NB4 (cell line): ENCODE data around the gene MYNN.
A peak's percentile ranks its signal among the peaks of the same experiment; 100 is the strongest.

Experiments used
- DNase-seq: peaks from one replicate; pipeline ENCODE4 v3.0.0; 2010; ENCODE audit warnings: low read depth
- H3K4me3 ChIP-seq: one replicate; pipeline ENCODE4 v1.5.1; 2011; ENCODE audit warnings: mild to moderate bottlenecking, low read depth, low read length, moderate library complexity
- MYC ChIP-seq: IDR thresholded peaks from 2 replicates; pipeline ENCODE4 v1.6.1; 2011; ENCODE audit warnings: low read depth, low read length
- POLR2A ChIP-seq: IDR thresholded peaks from 2 replicates; pipeline ENCODE4 v1.6.1; 2011; ENCODE audit warnings: mild to moderate bottlenecking; ENCODE audit not compliant: insufficient read length; ENCODE audit errors: extremely low read depth
- TF ChIP-seq, protein P1 (sequence below): IDR thresholded peaks from one replicate; pipeline ENCODE4 v1.5.1; 2012; ENCODE audit warnings: low read depth, low read length
- TF ChIP-seq, protein P2 (sequence below): IDR thresholded peaks from 2 replicates; pipeline ENCODE4 v1.6.1; 2011; ENCODE audit warnings: low read depth, low read length

The MYNN gene

GRCh38 chr3:169790219-169790618, 17.0 kb downstream of the MYNN start:
- DNase-seq = no peak
- H3K4me3 ChIP-seq = no peak overlapping the region
- TF ChIP-seq POLR2A (no peak), MYC (no peak)
- TF ChIP-seq, protein P1, sequence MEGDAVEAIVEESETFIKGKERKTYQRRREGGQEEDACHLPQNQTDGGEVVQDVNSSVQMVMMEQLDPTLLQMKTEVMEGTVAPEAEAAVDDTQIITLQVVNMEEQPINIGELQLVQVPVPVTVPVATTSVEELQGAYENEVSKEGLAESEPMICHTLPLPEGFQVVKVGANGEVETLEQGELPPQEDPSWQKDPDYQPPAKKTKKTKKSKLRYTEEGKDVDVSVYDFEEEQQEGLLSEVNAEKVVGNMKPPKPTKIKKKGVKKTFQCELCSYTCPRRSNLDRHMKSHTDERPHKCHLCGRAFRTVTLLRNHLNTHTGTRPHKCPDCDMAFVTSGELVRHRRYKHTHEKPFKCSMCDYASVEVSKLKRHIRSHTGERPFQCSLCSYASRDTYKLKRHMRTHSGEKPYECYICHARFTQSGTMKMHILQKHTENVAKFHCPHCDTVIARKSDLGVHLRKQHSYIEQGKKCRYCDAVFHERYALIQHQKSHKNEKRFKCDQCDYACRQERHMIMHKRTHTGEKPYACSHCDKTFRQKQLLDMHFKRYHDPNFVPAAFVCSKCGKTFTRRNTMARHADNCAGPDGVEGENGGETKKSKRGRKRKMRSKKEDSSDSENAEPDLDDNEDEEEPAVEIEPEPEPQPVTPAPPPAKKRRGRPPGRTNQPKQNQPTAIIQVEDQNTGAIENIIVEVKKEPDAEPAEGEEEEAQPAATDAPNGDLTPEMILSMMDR = no peak
- TF ChIP-seq, protein P2, sequence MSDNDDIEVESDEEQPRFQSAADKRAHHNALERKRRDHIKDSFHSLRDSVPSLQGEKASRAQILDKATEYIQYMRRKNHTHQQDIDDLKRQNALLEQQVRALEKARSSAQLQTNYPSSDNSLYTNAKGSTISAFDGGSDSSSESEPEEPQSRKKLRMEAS = no peak

DNA sequence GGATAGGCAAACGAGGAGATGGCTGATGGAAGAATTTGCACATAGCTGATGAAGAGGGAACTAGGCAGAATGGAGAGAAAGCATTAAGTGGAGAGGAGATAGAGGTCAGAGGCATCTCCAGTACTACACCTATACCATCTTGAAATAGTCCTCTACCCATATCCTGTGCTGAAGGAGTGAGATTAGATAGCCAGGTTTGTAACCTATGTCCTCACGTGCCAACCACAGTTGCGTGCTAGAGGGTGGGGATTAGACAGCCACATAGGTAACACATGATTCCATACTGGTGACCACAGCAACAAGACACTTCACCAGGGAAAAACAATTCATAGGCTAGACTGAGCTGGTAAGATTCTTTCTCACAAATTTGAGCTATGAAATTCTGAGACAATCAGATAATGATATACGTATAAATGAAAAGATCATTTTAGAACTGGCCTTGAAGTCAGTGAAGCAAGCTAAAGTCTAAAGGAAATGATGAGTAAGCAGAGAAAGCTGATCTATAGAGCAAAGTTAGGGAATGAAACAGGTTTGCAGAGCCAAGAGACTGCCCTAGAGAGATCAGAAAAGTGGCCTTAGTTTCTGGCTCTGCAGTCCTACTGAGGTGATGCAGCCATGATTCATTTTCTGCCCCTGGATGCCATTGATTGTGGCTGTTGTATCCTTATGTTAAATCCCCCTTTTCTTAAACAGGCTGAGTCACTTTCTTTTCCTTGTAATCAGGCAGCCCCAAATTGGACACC, 17.7 kb downstream of the MYNN start:
- no peak for DNase-seq

DNA sequence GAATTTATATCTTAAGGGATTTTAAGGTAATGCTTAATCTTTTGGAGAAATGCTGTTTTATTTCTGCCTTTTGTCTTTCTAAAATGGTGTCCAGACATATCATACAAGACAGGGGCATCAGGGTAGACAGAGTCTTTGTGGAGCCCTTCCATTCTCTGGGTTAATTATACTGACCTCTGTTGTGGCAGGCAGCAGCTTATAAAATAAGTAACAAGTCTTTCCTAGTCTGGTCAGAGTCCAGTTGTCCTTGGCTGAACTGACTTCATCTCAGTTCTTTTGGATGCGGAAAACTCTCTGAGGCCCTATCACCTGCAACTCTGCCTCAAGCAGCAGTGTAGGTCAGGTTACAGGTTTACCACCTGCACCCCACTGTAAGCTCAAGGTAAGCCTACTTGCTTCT, 19.2 kb downstream of the MYNN start:
- TF ChIP-seq POLR2A (no peak), MYC (no peak)
- TF ChIP-seq, protein P2 = no peak
- TF ChIP-seq, protein P1 = no peak
- DNase-seq = no peak
- no peak overlapping the region for H3K4me3 ChIP-seq

More for the DNA sequence above, 17.7 kb downstream of the MYNN start:
- no peak overlapping the region for H3K4me3 ChIP-seq
- TF ChIP-seq POLR2A (no peak), MYC (no peak)
- TF ChIP-seq, protein P1 = no peak
- TF ChIP-seq, protein P2 = no peak

DNA sequence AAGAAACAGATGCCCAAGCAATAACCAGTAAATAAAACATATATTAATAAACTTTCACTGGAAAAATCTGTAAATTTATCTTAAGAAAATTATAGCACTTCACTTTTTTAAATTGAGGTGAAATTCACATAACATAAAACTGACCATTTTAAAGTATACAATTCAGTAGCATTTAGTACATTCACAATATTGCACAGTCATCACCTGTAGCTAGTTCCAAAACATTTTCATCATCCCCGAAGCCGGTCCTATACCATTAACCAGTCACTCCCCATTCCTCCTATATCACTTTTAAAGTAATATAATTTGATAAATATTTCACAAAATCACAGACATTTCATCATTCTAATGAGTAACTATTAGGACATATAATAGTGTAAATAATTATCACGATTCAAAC, 31.5 kb downstream of the MYNN start:
- H3K4me3 ChIP-seq = no peak overlapping the region
- TF ChIP-seq POLR2A (no peak), MYC (no peak)
- TF ChIP-seq, protein P2 = no peak
- TF ChIP-seq, protein P1 = no peak
- DNase-seq = no peak

DNA sequence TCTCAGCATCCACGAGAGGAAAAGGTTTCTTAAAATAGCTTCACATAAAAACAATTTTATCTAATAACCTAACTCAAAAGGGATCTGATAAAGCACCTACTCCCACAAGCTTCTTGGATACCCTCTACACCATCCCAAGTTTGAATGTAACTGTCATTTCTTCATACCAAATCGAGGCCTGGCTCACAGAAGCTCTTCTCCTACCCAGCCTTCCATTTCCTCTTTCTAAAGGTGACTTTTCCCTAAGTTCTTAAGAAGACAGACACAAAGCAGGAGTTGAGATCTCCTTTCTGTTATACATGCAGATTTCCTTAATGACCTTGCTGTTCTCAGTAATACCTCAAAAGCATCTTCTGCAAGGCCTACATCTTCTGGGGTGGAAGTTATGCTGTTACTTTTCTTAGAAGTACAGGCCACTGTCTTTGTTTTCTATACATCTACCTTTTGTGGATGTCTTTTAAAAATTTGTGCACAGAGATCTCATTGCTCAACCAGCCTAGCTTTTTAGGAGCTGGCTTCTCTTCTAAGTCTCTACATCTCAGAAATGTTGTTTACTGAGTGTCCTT, 36.1 kb downstream of the MYNN start:
- TF ChIP-seq POLR2A = no peak
- TF ChIP-seq MYC = no peak
- TF ChIP-seq, protein P2 = no peak
- TF ChIP-seq, protein P1 = no peak
- peak; percentile 31 for DNase-seq

More for the DNA sequence above, 36.1 kb downstream of the MYNN start:
- no peak overlapping the region for H3K4me3 ChIP-seq
